Lung (tissue), 16 donors: ENCODE results near the gene ATF3. TPM values are rescaled to one million over a fixed set of nuclear protein-coding genes. Genes with fewer than 3 reads are reported as not detected.

Experiments used
- ATAC-seq: fragments of 200-7000 bp; cut with Tn5 transposase; one replicate; pipeline ENCODE4 v1.9.1; 2020; ENCODE audit warnings: moderate number of reproducible peaks; ENCODE audit not compliant: insufficient read depth, low FRiP score
- DNase-seq, 3 donors: peaks; one replicate each; pipeline ENCODE4 v3.0.0-alpha.2; 2013 to 2017
- H3K27ac ChIP-seq, 2 donors: one replicate each; pipeline ENCODE4 v1.5.1; 2013; ENCODE audit warnings: mild to moderate bottlenecking in 2 of 2, moderate library complexity in 2 of 2, control low read depth in 1 of 2, inconsistent platforms in 1 of 2, low read depth in 1 of 2, low read length in 1 of 2
- H3K27me3 ChIP-seq, 3 donors: one replicate each; pipeline ENCODE4 v1.5.1; 2013; ENCODE audit warnings: low read length in 2 of 3; ENCODE audit not compliant: control insufficient read depth in 3 of 3, insufficient read depth in 3 of 3
- H3K36me3 ChIP-seq, 4 donors: one replicate each; pipeline ENCODE4 v1.5.1; 2013; ENCODE audit warnings: low read length in 4 of 4, mild to moderate bottlenecking in 1 of 4, moderate library complexity in 1 of 4; ENCODE audit not compliant: control insufficient read depth in 4 of 4, insufficient read depth in 4 of 4
- H3K4me1 ChIP-seq, 5 donors: one replicate each; pipeline ENCODE4 v1.5.1; 2013; ENCODE audit warnings: low read length in 5 of 5, mild to moderate bottlenecking in 2 of 5, moderate library complexity in 1 of 5; ENCODE audit not compliant: control insufficient read depth in 5 of 5, insufficient read depth in 5 of 5
- H3K4me3 ChIP-seq: one replicate; pipeline ENCODE4 v1.5.1; 2013; ENCODE audit warnings: mild to moderate bottlenecking, control low read depth, moderate library complexity
- H3K9ac ChIP-seq, 2 donors: one replicate each; pipeline ENCODE4 v1.5.1; 2013; ENCODE audit warnings: low read length in 2 of 2, control low read depth in 1 of 2; ENCODE audit not compliant: insufficient read depth in 1 of 2
- H3K9me3 ChIP-seq, 4 donors: one replicate each; pipeline ENCODE4 v1.5.1; 2013; ENCODE audit warnings: low read length in 3 of 4, mild to moderate bottlenecking in 1 of 4, moderate library complexity in 1 of 4; ENCODE audit not compliant: control insufficient read depth in 4 of 4, insufficient read depth in 3 of 4
- WGBS, 2 donors: extraction: QIAGEN DNeasy Blood & Tissue Kit; methylation state at CpG; one replicate each; pipeline ENCODE4 v1.1.7; 2013; 5-methylcytosine and 5-hydroxymethylcytosine counted together
- long read RNA-seq, 5 donors: transcript quantifications; one replicate each; lab custom pipeline, GENCODE V29; 2026
- polyA plus RNA-seq, 2 donors: library from polyadenylated mRNA; stranded (reverse); fragments of 200-250 nt; gene quantifications; one replicate each; pipeline ENCODE4 v1.2.1, GENCODE V29; 2013
- total RNA-seq, 2 donors: library from RNA; depleted of rRNA in 1 of 2; stranded (reverse); fragments of >200 nt in 1 of 2; gene quantifications; one replicate each; pipeline ENCODE4 v1.2.1, GENCODE V29; 2014 to 2021
- TF ChIP-seq, protein P1 (sequence below): IDR thresholded peaks from 2 replicates; pipeline ENCODE4 v1.5.1; 2012; ENCODE audit warnings: mild to moderate bottlenecking; ENCODE audit errors: control extremely low read depth, extremely low read depth
- donor health status: control.
- donor health status: control.
- donor health status: Bipolar disorder and iron deficiency.
- donor health status: healthy.
- donor health status: DM: yes; HTN: yes; CAD: no.

The ATF3 gene, protein sequence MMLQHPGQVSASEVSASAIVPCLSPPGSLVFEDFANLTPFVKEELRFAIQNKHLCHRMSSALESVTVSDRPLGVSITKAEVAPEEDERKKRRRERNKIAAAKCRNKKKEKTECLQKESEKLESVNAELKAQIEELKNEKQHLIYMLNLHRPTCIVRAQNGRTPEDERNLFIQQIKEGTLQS
- total RNA-seq (10 to 100 TPM; 15.9 to 44.1 TPM), polyA plus RNA-seq (10 to 100 TPM; 22.3 to 26.5 TPM)
- long read RNA-seq, donor 1, partial matches to known transcripts, result 0 of 1 reads
- long read RNA-seq, donor 1, other reads (novel, unspliced or antisense), result 0 of 1 reads
- long read RNA-seq, donor 2, partial matches to known transcripts, result 0 of 2 reads
- long read RNA-seq, donor 2, other reads (novel, unspliced or antisense), result 0 of 2 reads
- long read RNA-seq, donor 3, result 0 reads
- long read RNA-seq, donor 4, partial matches to known transcripts, result 0 of 1 reads
- long read RNA-seq, donor 4, other reads (novel, unspliced or antisense), result 0 of 1 reads
- long read RNA-seq, donor 5, partial matches to known transcripts, result 0 of 2 reads
- long read RNA-seq, donor 5, other reads (novel, unspliced or antisense), result 0 of 2 reads

DNA sequence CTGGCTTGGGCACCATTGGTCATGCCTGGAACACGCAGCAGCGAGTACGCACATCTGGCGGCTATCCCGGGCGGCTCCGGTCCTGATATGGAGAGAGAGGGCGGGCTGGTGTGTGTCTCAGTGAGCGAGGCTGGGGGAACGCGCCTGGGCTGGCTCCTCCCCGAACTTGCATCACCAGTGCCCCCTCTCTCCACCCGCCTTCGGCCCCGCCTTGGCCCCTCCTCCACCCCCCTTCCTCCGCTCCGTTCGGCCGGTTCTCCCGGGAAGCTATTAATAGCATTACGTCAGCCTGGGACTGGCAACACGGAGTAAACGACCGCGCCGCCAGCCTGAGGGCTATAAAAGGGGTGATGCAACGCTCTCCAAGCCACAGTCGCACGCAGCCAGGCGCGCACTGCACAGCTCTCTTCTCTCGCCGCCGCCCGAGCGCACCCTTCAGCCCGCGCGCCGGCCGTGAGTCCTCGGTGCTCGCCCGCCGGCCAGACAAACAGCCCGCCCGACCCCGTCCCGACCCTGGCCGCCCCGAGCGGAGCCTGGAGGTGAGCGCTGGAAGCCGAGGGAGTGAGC, at the start of gene ATF3:
Gene ATF3, plus strand, starts transcription at position 370 of the 567 bp plus-strand sequence. CDS start 6,261 bp downstream, outside the sequence.
- H3K4me3 ChIP-seq, result peak within 1 kb of the TSS; percentile 74
- H3K9ac ChIP-seq, result peak within 1 kb of the TSS; percentile 80 to 92
- 0 to 1% methylated on average over 38 to 54 of the region's 54 CpGs for WGBS, 2 donors
- H3K27me3 ChIP-seq, result peaks cover 0 to 48% (median 47%) of the 10 kb centered on the region in 3 donors
- no peaks in the 10 kb centered on the region for H3K9me3 ChIP-seq
- ATAC-seq, result peak; percentile 94
- H3K27ac ChIP-seq, result peak within 1 kb of the TSS; percentile 99
- peaks cover 11 to 41% (median 18%) of the 10 kb centered on the region in 5 donors for H3K4me1 ChIP-seq
- TF ChIP-seq, protein P1, sequence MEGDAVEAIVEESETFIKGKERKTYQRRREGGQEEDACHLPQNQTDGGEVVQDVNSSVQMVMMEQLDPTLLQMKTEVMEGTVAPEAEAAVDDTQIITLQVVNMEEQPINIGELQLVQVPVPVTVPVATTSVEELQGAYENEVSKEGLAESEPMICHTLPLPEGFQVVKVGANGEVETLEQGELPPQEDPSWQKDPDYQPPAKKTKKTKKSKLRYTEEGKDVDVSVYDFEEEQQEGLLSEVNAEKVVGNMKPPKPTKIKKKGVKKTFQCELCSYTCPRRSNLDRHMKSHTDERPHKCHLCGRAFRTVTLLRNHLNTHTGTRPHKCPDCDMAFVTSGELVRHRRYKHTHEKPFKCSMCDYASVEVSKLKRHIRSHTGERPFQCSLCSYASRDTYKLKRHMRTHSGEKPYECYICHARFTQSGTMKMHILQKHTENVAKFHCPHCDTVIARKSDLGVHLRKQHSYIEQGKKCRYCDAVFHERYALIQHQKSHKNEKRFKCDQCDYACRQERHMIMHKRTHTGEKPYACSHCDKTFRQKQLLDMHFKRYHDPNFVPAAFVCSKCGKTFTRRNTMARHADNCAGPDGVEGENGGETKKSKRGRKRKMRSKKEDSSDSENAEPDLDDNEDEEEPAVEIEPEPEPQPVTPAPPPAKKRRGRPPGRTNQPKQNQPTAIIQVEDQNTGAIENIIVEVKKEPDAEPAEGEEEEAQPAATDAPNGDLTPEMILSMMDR, result no peak
- H3K36me3 ChIP-seq, result no peaks in the 10 kb centered on the region
- DNase-seq, result peak; percentile 99 to 100 (median 100)

DNA sequence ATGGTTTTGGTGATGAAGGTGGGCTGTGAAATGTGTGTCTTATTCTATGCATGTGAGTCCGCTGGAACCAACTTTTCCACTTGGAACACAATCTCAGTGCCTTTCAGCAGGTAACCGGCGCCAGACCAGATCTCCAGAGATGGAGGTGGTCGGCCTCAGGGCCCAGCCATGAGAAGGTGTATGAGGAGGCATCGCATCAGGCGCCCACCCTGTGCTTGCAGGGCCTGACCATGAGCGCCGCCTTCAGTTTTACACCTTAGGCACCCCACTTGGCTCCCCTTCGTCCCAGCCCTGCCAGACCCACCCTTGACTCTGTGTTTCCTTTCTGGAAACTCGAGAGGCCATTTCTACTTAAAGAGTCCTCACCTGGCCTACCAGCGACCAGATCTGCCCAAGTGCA, 48.6 kb upstream of the ATF3 start:
- WGBS, 2 donors, result 91 to 93% methylated on average over 11 of the region's 11 CpGs
- Histone ChIP-seq H3K9ac (no peak overlapping the region), H3K4me3 (no peak overlapping the region), H3K9me3 (peaks cover 0 to 5% (median 0%) of the 10 kb centered on the region in 4 donors), H3K27me3 (no peaks in the 10 kb centered on the region), H3K27ac (no peak overlapping the region), H3K4me1 (peaks cover 0 to 11% (median 3%) of the 10 kb centered on the region in 5 donors), H3K36me3 (no peaks in the 10 kb centered on the region)
- no peak for DNase-seq
- TF ChIP-seq, protein P1, result no peak
- ATAC-seq, result no peak

DNA sequence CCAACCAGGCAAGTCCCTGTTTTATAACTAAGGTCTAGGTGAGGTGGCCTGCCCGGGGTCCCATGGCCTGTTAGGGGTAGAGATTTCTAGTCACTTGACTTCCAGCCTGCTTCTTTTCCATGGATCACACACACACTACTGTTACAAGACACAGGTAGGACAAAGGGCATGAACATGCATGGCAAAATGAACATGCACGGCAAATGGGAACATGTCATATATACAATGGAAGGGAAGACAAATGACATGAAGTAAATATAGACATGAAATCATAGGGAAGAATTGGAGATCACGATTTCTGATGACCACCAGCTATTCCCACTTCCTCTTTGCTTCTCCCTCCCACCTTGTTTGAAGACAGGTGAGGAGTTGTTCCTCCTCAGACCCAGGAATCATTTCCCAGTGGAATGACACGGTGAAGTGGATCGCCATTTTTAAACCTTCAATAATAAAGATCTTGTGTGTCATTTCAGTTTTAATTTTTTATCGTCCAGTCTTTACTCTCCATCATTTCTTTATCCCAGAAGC, 47.6 kb upstream of the ATF3 start:
- H3K9me3 ChIP-seq, result peaks cover 0 to 5% (median 0%) of the 10 kb centered on the region in 4 donors
- no peak for DNase-seq
- H3K4me3 ChIP-seq, result no peak overlapping the region
- no peak overlapping the region for H3K9ac ChIP-seq
- H3K27me3 ChIP-seq, result no peaks in the 10 kb centered on the region
- peak overlapping the region in 1 of 2 donors; percentile 51 for H3K27ac ChIP-seq
- TF ChIP-seq, protein P1, result no peak
- H3K36me3 ChIP-seq, result no peaks in the 10 kb centered on the region
- no peak for ATAC-seq
- WGBS, 2 donors, result 81 to 84% methylated on average over 6 of the region's 6 CpGs
- peaks cover 0 to 11% (median 3%) of the 10 kb centered on the region in 5 donors for H3K4me1 ChIP-seq
